HG03045 (cell line): Measurements from ENCODE around the gene C4BPA.

Source experiments
- ATAC-seq: cut with Tn5 transposase; IDR thresholded peaks from one replicate; pipeline ENCODE4 v1.9.1; 2021; ENCODE audit warnings: mild to moderate bottlenecking, moderate library complexity; ENCODE audit not compliant: unreplicated experiment

Gene C4BPA

GRCh38 chr1:207077012-207077411, 27.0 kb upstream of the C4BPA start:
- no peak for ATAC-seq

- no peak for ATAC-seq
Measured at GRCh38 chr1:207077470-207078377, 26.3 kb upstream of the C4BPA start.

- ATAC-seq, result no peak
Measured at GRCh38 chr1:207078578-207079132, 25.4 kb upstream of the C4BPA start.

GRCh38 chr1:207079706-207080241, 24.3 kb upstream of the C4BPA start:
- no peak for ATAC-seq

GRCh38 chr1:207081088-207081487, 22.9 kb upstream of the C4BPA start:
- ATAC-seq, result no peak

GRCh38 chr1:207081806-207082205, 22.2 kb upstream of the C4BPA start:
- ATAC-seq, result no peak

- no peak for ATAC-seq
Measured at GRCh38 chr1:207084232-207084631, 19.8 kb upstream of the C4BPA start.

- no peak for ATAC-seq
Measured at GRCh38 chr1:207084701-207085180, 19.3 kb upstream of the C4BPA start.

- no peak for ATAC-seq
Measured at GRCh38 chr1:207085887-207086286, 18.1 kb upstream of the C4BPA start.

- no peak for ATAC-seq
Measured at GRCh38 chr1:207088161-207088560, 15.9 kb upstream of the C4BPA start.

GRCh38 chr1:207088701-207089626, 15.1 kb upstream of the C4BPA start, which contains the start of gene C4BPB:
Gene C4BPB (plus strand): TSS chr1:207088860. CDS start chr1:207089532, 672 bp downstream.
- no peak for ATAC-seq

GRCh38 chr1:207089627-207090355, 14.2 kb upstream of the C4BPA start:
- ATAC-seq, result no peak

- ATAC-seq, result no peak
Measured at GRCh38 chr1:207091200-207091908, 12.7 kb upstream of the C4BPA start.

- ATAC-seq, result no peak
Measured at GRCh38 chr1:207093944-207094343, 10.1 kb upstream of the C4BPA start.

- peak; percentile 96 for ATAC-seq
Measured at GRCh38 chr1:207097871-207098324, 6.1 kb upstream of the C4BPA start.

- ATAC-seq, result no peak
Measured at GRCh38 chr1:207101720-207102119, 2.3 kb upstream of the C4BPA start.

GRCh38 chr1:207102146-207102545, 1.9 kb upstream of the C4BPA start:
- ATAC-seq, result no peak

GRCh38 chr1:207102659-207103058, 1.4 kb upstream of the C4BPA start:
- no peak for ATAC-seq

GRCh38 chr1:207109004-207109403, 5.0 kb downstream of the C4BPA start:
- no peak for ATAC-seq
